SU-DHL-6 (cell line): ENCODE results near the gene TCHHL1.

ENCODE experiments used
- CTCF ChIP-seq: fragments of 200-600 bp; sonication (generic); IDR thresholded peaks from one replicate; pipeline ENCODE4 v1.5.1; 2017; ENCODE audit warnings: antibody characterized with exemption, mild to moderate bottlenecking, low read length, moderate library complexity; ENCODE audit not compliant: insufficient read depth, poor library complexity, severe bottlenecking
- EZH2phosphoT487 ChIP-seq: fragments of 200-600 bp; sonication (generic), shearing (Covaris generic); conservative IDR thresholded peaks from 2 replicates; pipeline ENCODE4 v1.6.1; 2018; ENCODE audit warnings: mild to moderate bottlenecking, antibody characterized with exemption, low read length, moderate library complexity, mixed read lengths

- TF ChIP-seq CTCF (no peak), EZH2phosphoT487 (no peak)
These were observed 46.8 kb downstream of the TCHHL1 start for GRCh38 chr1:152042030-152042429.
